Activated CD4-positive, alpha-beta T cell treated with anti-CD3 and anti-CD28 coated beads, Interleukin-2, amount 50 U/mL, for 16 hours (primary cell): ENCODE data around the gene UGP2.
"Not testable (repeated sequence)": the region's sequence is repeated elsewhere in the genome, so short reads cannot be mapped to it uniquely, and the experiment has no call there.

Experiments
- DNase-seq: peaks from one replicate; pipeline ENCODE4 v3.0.0-alpha.2; 2020

The UGP2 gene

GRCh38 chr2:63840785-63841253 is 877 bp upstream of the UGP2 start:
- peak; percentile 98 for DNase-seq

- peak; percentile 25 for DNase-seq
Measured at GRCh38 chr2:63842149-63843061, 709 bp downstream of the UGP2 start.

GRCh38 chr2:63843093-63843492 is 1.4 kb downstream of the UGP2 start:
- DNase-seq, result no peak

DNA sequence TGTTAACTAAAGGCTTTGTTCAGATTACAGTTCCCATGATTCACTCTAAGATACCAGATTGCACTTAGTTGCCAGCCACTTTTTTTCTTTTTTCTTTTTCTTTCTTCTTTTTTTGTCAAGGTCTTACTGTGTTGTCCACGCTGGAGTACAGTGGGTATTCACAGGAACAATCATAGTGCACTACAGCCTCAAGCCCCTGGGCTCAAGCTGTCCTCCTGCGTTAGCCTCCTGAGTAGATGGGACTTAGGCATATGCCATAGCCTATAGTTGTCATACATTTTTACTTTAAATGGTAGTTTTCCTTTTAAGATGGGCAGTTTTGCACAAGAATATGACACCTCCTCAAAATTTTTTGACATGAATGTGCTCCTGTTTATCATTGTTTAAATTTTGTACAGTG is 2.1 kb downstream of the UGP2 start:
- no peak for DNase-seq

- no peak for DNase-seq
Measured at GRCh38 chr2:63844616-63845015, 2.9 kb downstream of the UGP2 start.

DNA sequence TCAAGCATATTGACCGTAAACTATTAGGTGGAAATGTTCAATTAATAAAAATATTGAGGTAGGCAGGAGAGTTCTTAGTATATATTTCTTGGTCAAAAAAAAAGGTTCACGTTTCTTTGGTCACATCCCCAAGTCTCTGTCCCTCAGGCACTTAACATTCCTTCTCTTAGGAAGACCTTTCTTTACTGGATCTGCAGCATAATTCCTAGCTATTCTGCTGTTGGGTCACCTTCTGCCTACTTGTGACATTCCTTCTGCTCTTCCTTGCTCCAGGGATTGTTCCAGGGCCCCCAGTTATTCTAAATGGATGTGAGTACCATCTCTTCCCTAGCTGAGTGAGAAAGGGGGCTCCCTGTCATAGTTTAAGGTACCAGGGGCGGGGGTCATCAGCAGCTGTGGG is 4.2 kb downstream of the UGP2 start:
- DNase-seq, result no peak

GRCh38 chr2:63846487-63846886 is 4.8 kb downstream of the UGP2 start:
- DNase-seq, result no peak

- not testable (repeated sequence) for DNase-seq
Measured at GRCh38 chr2:63847571-63847970, 5.9 kb downstream of the UGP2 start.

DNA sequence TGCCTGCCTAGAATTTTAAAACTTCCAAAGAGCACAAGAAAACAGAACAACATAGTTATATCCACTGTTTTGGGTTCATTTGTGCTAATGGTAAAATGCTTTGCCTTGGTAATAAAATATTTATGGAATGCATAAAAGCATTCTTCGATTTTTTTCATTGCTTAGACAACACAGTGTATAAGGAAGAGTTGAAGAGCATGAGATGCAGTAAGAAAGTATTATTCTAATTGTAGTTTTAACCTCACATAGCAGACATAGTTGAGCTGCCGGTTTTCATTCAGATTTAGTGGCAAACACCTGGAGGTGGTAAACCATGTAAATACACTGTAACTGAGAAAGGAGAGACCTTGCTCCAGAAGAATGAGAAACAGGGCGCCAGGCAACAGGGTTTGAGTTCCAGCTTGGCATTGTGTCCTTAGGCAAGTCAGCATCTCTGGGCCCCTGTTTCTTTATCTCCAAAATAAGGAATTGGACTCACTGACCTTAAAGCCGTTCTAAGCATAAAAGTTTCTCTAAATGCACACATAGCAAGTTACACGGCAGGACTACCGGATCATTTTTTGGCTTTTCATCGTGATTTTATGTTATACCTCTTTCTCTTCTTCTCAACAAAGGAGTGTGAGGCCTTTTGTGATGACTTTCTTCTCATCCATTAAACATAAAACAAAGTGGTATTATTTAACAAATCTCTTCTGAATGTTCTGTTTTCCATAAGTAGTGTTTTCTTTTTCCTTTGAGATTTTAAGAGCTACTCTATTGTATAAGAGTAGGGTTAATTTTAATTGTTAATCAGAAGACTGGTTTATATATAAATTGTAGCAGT is 7.9 kb downstream of the UGP2 start:
- DNase-seq, result no peak

- DNase-seq, result no peak
Measured at GRCh38 chr2:63850204-63850571, 8.5 kb downstream of the UGP2 start.

DNA sequence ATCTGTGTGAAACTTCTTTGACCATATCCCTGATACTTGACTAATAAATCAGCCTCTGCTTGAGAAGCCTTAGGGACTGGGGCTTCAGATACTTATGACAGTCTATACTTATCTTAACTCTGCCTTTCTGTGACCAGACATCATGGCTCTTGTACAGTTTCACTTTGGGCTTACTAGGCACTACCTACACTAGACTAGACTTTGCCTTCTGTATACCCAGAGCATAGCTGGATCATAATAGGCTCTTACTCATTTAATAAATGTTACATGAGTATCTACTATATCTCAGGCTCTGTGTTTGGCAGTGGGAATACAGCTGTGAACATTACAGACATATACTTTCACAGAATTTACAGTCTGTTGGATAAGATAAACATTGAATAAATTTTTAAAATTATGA is 9.0 kb downstream of the UGP2 start:
- no peak for DNase-seq

GRCh38 chr2:63851691-63852311 is 10.1 kb downstream of the UGP2 start:
- no peak for DNase-seq

GRCh38 chr2:63853527-63854310 is 12.0 kb downstream of the UGP2 start:
- DNase-seq, result no peak

DNA sequence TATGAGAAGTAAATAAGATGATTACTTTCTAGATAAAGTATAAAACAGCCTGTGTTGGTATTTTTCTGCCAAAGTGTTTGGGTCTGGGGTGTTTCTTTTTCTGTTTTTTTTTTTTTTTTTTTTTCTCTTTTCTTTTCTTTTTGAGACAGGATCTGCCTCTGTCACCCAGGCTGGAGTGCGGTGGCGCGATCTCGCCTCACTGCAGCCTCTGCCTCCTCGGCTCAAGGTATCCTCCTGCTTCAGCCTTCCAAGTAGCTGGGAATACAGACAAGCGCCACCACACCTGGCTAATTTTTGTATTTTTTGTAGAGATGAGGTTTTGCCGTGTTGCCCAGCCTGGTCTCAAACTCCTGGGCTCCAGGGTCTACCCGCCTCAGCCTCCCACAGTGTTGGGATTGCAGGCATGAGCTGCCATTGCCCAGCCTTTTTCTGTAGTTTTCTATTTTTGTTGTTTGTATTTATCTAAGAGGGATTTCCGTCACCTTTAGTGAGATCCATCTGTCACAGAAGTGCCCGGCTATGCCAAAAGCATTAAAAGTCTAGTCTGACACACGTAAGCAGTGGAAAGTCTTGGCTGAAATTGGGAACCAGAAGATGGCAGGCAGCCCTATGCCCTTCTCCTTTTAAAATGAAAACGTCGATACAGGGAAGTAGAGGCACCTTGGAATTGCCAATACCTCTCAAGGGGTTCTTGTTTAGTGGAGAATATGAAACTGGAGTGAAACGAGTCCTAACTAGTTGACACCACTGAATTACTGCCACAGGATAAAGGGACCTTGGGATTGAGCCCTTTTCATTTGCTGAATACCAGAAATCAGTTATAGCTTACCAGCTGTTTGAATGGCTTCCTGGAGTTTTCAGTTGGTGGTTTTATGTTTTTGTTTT is 14.0 kb downstream of the UGP2 start:
- no peak for DNase-seq

DNA sequence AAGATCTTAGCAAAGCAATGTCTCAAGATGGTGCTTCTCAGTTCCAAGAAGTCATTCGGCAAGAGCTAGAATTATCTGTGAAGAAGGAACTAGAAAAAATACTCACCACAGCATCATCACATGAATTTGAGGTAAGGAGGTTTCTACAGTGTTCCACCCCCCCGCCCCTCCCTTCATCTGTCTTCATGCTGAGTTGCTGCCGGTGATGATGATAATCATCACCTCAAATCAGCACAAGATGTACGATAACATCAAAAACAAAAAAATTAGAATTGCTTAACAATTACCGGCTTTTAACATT is 14.6 kb downstream of the UGP2 start:
- DNase-seq, result peak; percentile 70

- no peak for DNase-seq
Measured at GRCh38 chr2:63858291-63858690, 16.6 kb downstream of the UGP2 start.

- DNase-seq, result peak; percentile 45
Measured at GRCh38 chr2:63861220-63861822, 19.6 kb downstream of the UGP2 start.

- DNase-seq, result no peak
Measured at GRCh38 chr2:63862806-63863205, 21.1 kb downstream of the UGP2 start.

- DNase-seq, result no peak
Measured at GRCh38 chr2:63863707-63864106, 22.0 kb downstream of the UGP2 start.

- DNase-seq, result no peak
Measured at GRCh38 chr2:63865159-63865799, 23.6 kb downstream of the UGP2 start.
